Activated T-cell treated with anti-CD3 and anti-CD28 coated beads, Interleukin-2, amount 50 U/mL, for 24 hours (primary cell): Measurements from ENCODE around the gene TPI1.
"Not testable (repeated sequence)": the region's sequence is repeated elsewhere in the genome, so short reads cannot be mapped to it uniquely, and the experiment has no call there.

Experiments used
- DNase-seq: peaks from one replicate; pipeline ENCODE4 v3.0.0-alpha.2; 2020
- H3K27ac Mint-ChIP-seq: 2 replicates; pipeline ENCODE4 v1.8.0; 2020; ENCODE audit warnings: mild to moderate bottlenecking, mixed read lengths
- H3K27me3 Mint-ChIP-seq: 2 replicates; pipeline ENCODE4 v1.8.0; 2020; ENCODE audit warnings: mixed read lengths
- H3K36me3 Mint-ChIP-seq: 2 replicates; pipeline ENCODE4 v1.8.0; 2020; ENCODE audit warnings: low read depth, mixed read lengths
- H3K4me1 Mint-ChIP-seq: 2 replicates; pipeline ENCODE4 v1.8.0; 2020; ENCODE audit warnings: low read depth, mixed read lengths
- H3K4me3 Mint-ChIP-seq: 2 replicates; pipeline ENCODE4 v1.8.0; 2020; ENCODE audit warnings: mild to moderate bottlenecking, moderate library complexity, mixed read lengths
- H3K9me3 Mint-ChIP-seq: 2 replicates; pipeline ENCODE4 v1.8.0; 2020; ENCODE audit warnings: mixed read lengths

The TPI1 gene

GRCh38 chr12:6866163-6866919 lies 990 bp upstream of the TPI1 start:
- Mint-ChIP-seq H3K27me3 (no peaks in the 10 kb centered on the region), H3K9me3 (no peaks in the 10 kb centered on the region), H3K36me3 (peaks cover 92% of the 10 kb centered on the region), H3K4me3 (peak overlapping the region; percentile 95), H3K4me1 (peaks cover 38% of the 10 kb centered on the region), H3K27ac (peak overlapping the region; percentile 99)
- no peak for DNase-seq

- peak overlapping the region; percentile 99 for H3K27ac Mint-ChIP-seq
- H3K36me3 Mint-ChIP-seq, result peaks cover 92% of the 10 kb centered on the region
- H3K4me1 Mint-ChIP-seq, result peaks cover 44% of the 10 kb centered on the region
Measured at GRCh38 chr12:6866920-6867412, 365 bp upstream of the TPI1 start.

GRCh38 chr12:6868211-6869048 lies 1.1 kb downstream of the TPI1 start:
- Mint-ChIP-seq H3K36me3 (peaks cover 91% of the 10 kb centered on the region), H3K9me3 (no peaks in the 10 kb centered on the region), H3K27ac (peak overlapping the region; percentile 97), H3K4me1 (peaks cover 52% of the 10 kb centered on the region), H3K27me3 (no peaks in the 10 kb centered on the region), H3K4me3 (peak overlapping the region; percentile 95)
- DNase-seq, result peak; percentile 43

More at GRCh38 chr12:6866920-6867412, 365 bp upstream of the TPI1 start:
- peak overlapping the region; percentile 95 for H3K4me3 Mint-ChIP-seq
- no peaks in the 10 kb centered on the region for H3K9me3 Mint-ChIP-seq
- no peaks in the 10 kb centered on the region for H3K27me3 Mint-ChIP-seq
- DNase-seq, result no peak

GRCh38 chr12:6869049-6870021 lies 2.0 kb downstream of the TPI1 start:
- H3K4me3 Mint-ChIP-seq, result peak overlapping the region; percentile 95
- peaks cover 86% of the 10 kb centered on the region for H3K36me3 Mint-ChIP-seq

GRCh38 chr12:6870304-6870703 lies 3.0 kb downstream of the TPI1 start:
- Mint-ChIP-seq H3K27ac (peak overlapping the region; percentile 97), H3K4me3 (peak overlapping the region; percentile 95), H3K4me1 (peaks cover 60% of the 10 kb centered on the region), H3K36me3 (peaks cover 85% of the 10 kb centered on the region)
- H3K27me3 Mint-ChIP-seq, H3K9me3 Mint-ChIP-seq, DNase-seq: not testable (repeated sequence)

More at GRCh38 chr12:6869049-6870021, 2.0 kb downstream of the TPI1 start:
- Mint-ChIP-seq H3K4me1 (peaks cover 57% of the 10 kb centered on the region), H3K27me3 (no peaks in the 10 kb centered on the region), H3K27ac (peak overlapping the region; percentile 97), H3K9me3 (no peaks in the 10 kb centered on the region)
- peak; percentile 87 for DNase-seq

GRCh38 chr12:6871052-6871957 lies 4.0 kb downstream of the TPI1 start:
- peak; percentile 60 for DNase-seq
- no peaks in the 10 kb centered on the region for H3K27me3 Mint-ChIP-seq
- H3K4me1 Mint-ChIP-seq, result peaks cover 60% of the 10 kb centered on the region
- peaks cover 83% of the 10 kb centered on the region for H3K36me3 Mint-ChIP-seq
- peak overlapping the region; percentile 95 for H3K4me3 Mint-ChIP-seq
- no peaks in the 10 kb centered on the region for H3K9me3 Mint-ChIP-seq
- peak overlapping the region; percentile 97 for H3K27ac Mint-ChIP-seq

GRCh38 chr12:6872073-6873048 lies 5.0 kb downstream of the TPI1 start:
- peak overlapping the region; percentile 97 for H3K27ac Mint-ChIP-seq
- H3K4me1 Mint-ChIP-seq, result peaks cover 52% of the 10 kb centered on the region
- no peaks in the 10 kb centered on the region for H3K27me3 Mint-ChIP-seq
- H3K9me3 Mint-ChIP-seq, result no peaks in the 10 kb centered on the region
- peaks cover 85% of the 10 kb centered on the region for H3K36me3 Mint-ChIP-seq
- DNase-seq, result peak; percentile 93
- peak overlapping the region; percentile 95 for H3K4me3 Mint-ChIP-seq

- Mint-ChIP-seq H3K27ac (peak within 1 kb of the TSS; percentile 97), H3K27me3 (no peaks in the 10 kb centered on the region), H3K9me3 (no peaks in the 10 kb centered on the region), H3K4me3 (peak within 1 kb of the TSS; percentile 95), H3K4me1 (peaks cover 52% of the 10 kb centered on the region), H3K36me3 (peaks cover 83% of the 10 kb centered on the region)
- DNase-seq, result peak; percentile 100
Measured at GRCh38 chr12:6873094-6874014, 6.0 kb downstream of the TPI1 start, which contains the start of gene SPSB2. Gene SPSB2, minus strand, starts transcription at chr12:6873303. Its CDS starts 402 bp downstream, at chr12:6872901.

- peaks cover 46% of the 10 kb centered on the region for H3K4me1 Mint-ChIP-seq
- DNase-seq, H3K9me3 Mint-ChIP-seq, H3K27me3 Mint-ChIP-seq: not testable (repeated sequence)
- peak overlapping the region; percentile 80 for H3K4me3 Mint-ChIP-seq
- H3K36me3 Mint-ChIP-seq, result peaks cover 79% of the 10 kb centered on the region
- peak overlapping the region; percentile 89 for H3K27ac Mint-ChIP-seq
Measured at GRCh38 chr12:6874015-6874368, 6.7 kb downstream of the TPI1 start.

GRCh38 chr12:6879824-6880223 lies 12.5 kb downstream of the TPI1 start:
- not testable (repeated sequence) for DNase-seq, H3K9me3 Mint-ChIP-seq, H3K4me1 Mint-ChIP-seq, H3K4me3 Mint-ChIP-seq, H3K27me3 Mint-ChIP-seq
- Mint-ChIP-seq H3K27ac (peak overlapping the region; percentile 44), H3K36me3 (peaks cover 55% of the 10 kb centered on the region)

- no peaks in the 10 kb centered on the region for H3K27me3 Mint-ChIP-seq
Measured at GRCh38 chr12:6883252-6883651, 15.9 kb downstream of the TPI1 start.

More at GRCh38 chr12:6883252-6883651, 15.9 kb downstream of the TPI1 start:
- H3K9me3 Mint-ChIP-seq, result no peaks in the 10 kb centered on the region
- H3K4me3 Mint-ChIP-seq, result no peak overlapping the region
- H3K4me1 Mint-ChIP-seq, result no peaks in the 10 kb centered on the region
- H3K27ac Mint-ChIP-seq, result no peak overlapping the region
- peaks cover 43% of the 10 kb centered on the region for H3K36me3 Mint-ChIP-seq
- no peak for DNase-seq
